ENCODE data around the gene LRP5. TPM values are rescaled to one million over a fixed set of nuclear protein-coding genes. Genes with fewer than 3 reads are reported as not detected.

LRP5 gene
- total RNA-seq, 1 experiment from 2014 or later, result 32.8 TPM

- no peak for TF ChIP-seq CTCF (IDR thresholded peaks at IDR 0.05; ENCODE audit: unreplicated experiment)
- Mint-ChIP-seq H3K4me1 (ENCODE audit: insufficient read depth, unreplicated experiment) (no peaks in the 10 kb centered on the region), H3K27ac (ENCODE audit: low read depth, unreplicated experiment) (no peak overlapping the region), H3K9me3 (ENCODE audit: unreplicated experiment) (no peaks in the 10 kb centered on the region), H3K4me3 (ENCODE audit: unreplicated experiment) (no peak overlapping the region), H3K27me3 (ENCODE audit: insufficient read depth, unreplicated experiment) (no peaks in the 10 kb centered on the region), H3K36me3 (ENCODE audit: insufficient read depth, unreplicated experiment) (peaks cover 56% of the 10 kb centered on the region)
- BruUV-seq (replicated peaks), result no TSS peak
- DNase-seq (ENCODE audit: unreplicated experiment), result no peak
- intact Hi-C loops (cut with micrococcal nuclease), result no loop called here
- ChIA-PET POLR2A (interaction anchor here (0.6 to 0.9 kb wide), 2 partner anchors 98 to 176 kb away, joined by 3 to 4 read pairs; no protein-coding TSS in a partner anchor), CTCF (interaction anchor here (0.6 kb wide), 1 partner anchor 8 kb away, joined by 3 read pairs; no protein-coding TSS in a partner anchor)
Measured at GRCh38 chr11:68412593-68413475, 100.4 kb downstream of the LRP5 start.

- BruUV-seq (replicated peaks), result no TSS peak
- DNase-seq (ENCODE audit: unreplicated experiment), result no peak
- H3K27ac Mint-ChIP-seq (ENCODE audit: low read depth, unreplicated experiment), result no peak overlapping the region
- H3K27me3 Mint-ChIP-seq (ENCODE audit: insufficient read depth, unreplicated experiment), result no peaks in the 10 kb centered on the region
- ChIA-PET CTCF (interaction anchor here (0.6 kb wide), 1 partner anchor 8 kb away, joined by 3 read pairs; no protein-coding TSS in a partner anchor), POLR2A (interaction anchor here (0.6 kb wide), 1 partner anchor 46 kb away, joined by 3 read pairs; no protein-coding TSS in a partner anchor)
- no peaks in the 10 kb centered on the region for H3K9me3 Mint-ChIP-seq (ENCODE audit: unreplicated experiment)
- TF ChIP-seq CTCF (IDR thresholded peaks at IDR 0.05; ENCODE audit: unreplicated experiment), result no peak
- peaks cover 51% of the 10 kb centered on the region for H3K36me3 Mint-ChIP-seq (ENCODE audit: insufficient read depth, unreplicated experiment)
- H3K4me3 Mint-ChIP-seq (ENCODE audit: unreplicated experiment), result no peak overlapping the region
- H3K4me1 Mint-ChIP-seq (ENCODE audit: insufficient read depth, unreplicated experiment), result no peaks in the 10 kb centered on the region
- intact Hi-C loops (cut with micrococcal nuclease), result no loop called here
Measured at GRCh38 chr11:68413591-68413999, 101.2 kb downstream of the LRP5 start.

GRCh38 chr11:68414496-68415221 is 102.3 kb downstream of the LRP5 start:
- Mint-ChIP-seq H3K36me3 (ENCODE audit: insufficient read depth, unreplicated experiment) (peaks cover 53% of the 10 kb centered on the region), H3K9me3 (ENCODE audit: unreplicated experiment) (no peaks in the 10 kb centered on the region), H3K4me3 (ENCODE audit: unreplicated experiment) (no peak overlapping the region), H3K27ac (ENCODE audit: low read depth, unreplicated experiment) (no peak overlapping the region), H3K4me1 (ENCODE audit: insufficient read depth, unreplicated experiment) (no peaks in the 10 kb centered on the region), H3K27me3 (ENCODE audit: insufficient read depth, unreplicated experiment) (no peaks in the 10 kb centered on the region)
- CTCF ChIA-PET, result no interaction called here
- POLR2A ChIA-PET, result no interaction called here
- intact Hi-C loops (cut with micrococcal nuclease), result no loop called here
- DNase-seq (ENCODE audit: unreplicated experiment), result no peak
- TF ChIP-seq CTCF (IDR thresholded peaks at IDR 0.05; ENCODE audit: unreplicated experiment), result no peak
- BruUV-seq (replicated peaks), result no TSS peak

GRCh38 chr11:68416070-68416578 is 103.7 kb downstream of the LRP5 start:
- ChIA-PET CTCF (no interaction called here), POLR2A (interaction anchor here (0.7 kb wide), 1 partner anchor 390 kb away, joined by 3 read pairs; no protein-coding TSS in a partner anchor)
- Mint-ChIP-seq H3K4me1 (ENCODE audit: insufficient read depth, unreplicated experiment) (no peaks in the 10 kb centered on the region), H3K9me3 (ENCODE audit: unreplicated experiment) (no peaks in the 10 kb centered on the region), H3K27me3 (ENCODE audit: insufficient read depth, unreplicated experiment) (no peaks in the 10 kb centered on the region), H3K4me3 (ENCODE audit: unreplicated experiment) (no peak overlapping the region), H3K27ac (ENCODE audit: low read depth, unreplicated experiment) (no peak overlapping the region), H3K36me3 (ENCODE audit: insufficient read depth, unreplicated experiment) (peaks cover 60% of the 10 kb centered on the region)
- intact Hi-C loops (cut with micrococcal nuclease), result no loop called here
- no peak for TF ChIP-seq CTCF (IDR thresholded peaks at IDR 0.05; ENCODE audit: unreplicated experiment)
- DNase-seq (ENCODE audit: unreplicated experiment), result no peak
- BruUV-seq (replicated peaks), result no TSS peak

Measured in MCF 10A (cell line).